Activated CD8-positive, alpha-beta memory T cell treated with anti-CD3 and anti-CD28 coated beads, Interleukin-2, amount 50 U/mL, for 24 hours (primary cell): Measurements from ENCODE around the gene RAB6D.
"Not testable (repeated sequence)": the region's sequence is repeated elsewhere in the genome, so short reads cannot be mapped to it uniquely, and the experiment has no call there.

Experiments
- DNase-seq: peaks from one replicate; pipeline ENCODE4 v3.0.0-alpha.2; 2020; ENCODE audit errors: extremely low read depth

The RAB6D gene

GRCh38 chr2:131363703-131364186, at the start of gene RAB6D:
Gene RAB6D (minus strand): TSS chr2:131364168. CDS start chr2:131363720, 448 bp downstream.
- not testable (repeated sequence) for DNase-seq

- no peak for DNase-seq
Observed at GRCh38 chr2:131413148-131413747, 49.3 kb upstream of the RAB6D start.

- no peak for DNase-seq
Observed at GRCh38 chr2:131410173-131410572, 46.2 kb upstream of the RAB6D start.

GRCh38 chr2:131408778-131409177, 44.8 kb upstream of the RAB6D start:
- no peak for DNase-seq

- DNase-seq = no peak
Observed at GRCh38 chr2:131408207-131408606, 44.2 kb upstream of the RAB6D start.

- no peak for DNase-seq
Observed at GRCh38 chr2:131404753-131405152, 40.8 kb upstream of the RAB6D start.

- no peak for DNase-seq
Observed at GRCh38 chr2:131402320-131403039, 38.5 kb upstream of the RAB6D start.

- DNase-seq = no peak
Observed at GRCh38 chr2:131400849-131401248, 36.9 kb upstream of the RAB6D start.

GRCh38 chr2:131400441-131400840, 36.5 kb upstream of the RAB6D start:
- DNase-seq = not testable (repeated sequence)

GRCh38 chr2:131396209-131396608, 32.2 kb upstream of the RAB6D start:
- DNase-seq = not testable (repeated sequence)

- not testable (repeated sequence) for DNase-seq
Observed at GRCh38 chr2:131395024-131395645, 31.2 kb upstream of the RAB6D start.

- DNase-seq = no peak
Observed at GRCh38 chr2:131394147-131394931, 30.4 kb upstream of the RAB6D start.

GRCh38 chr2:131391953-131392352, 28.0 kb upstream of the RAB6D start:
- not testable (repeated sequence) for DNase-seq

GRCh38 chr2:131391471-131391870, 27.5 kb upstream of the RAB6D start:
- DNase-seq = not testable (repeated sequence)

- not testable (repeated sequence) for DNase-seq
Observed at GRCh38 chr2:131390495-131391130, 26.6 kb upstream of the RAB6D start.

GRCh38 chr2:131389657-131390056, 25.7 kb upstream of the RAB6D start:
- DNase-seq = no peak

GRCh38 chr2:131388834-131389233, 24.9 kb upstream of the RAB6D start:
- not testable (repeated sequence) for DNase-seq

- DNase-seq = not testable (repeated sequence)
Observed at GRCh38 chr2:131373111-131373510, 9.1 kb upstream of the RAB6D start.

GRCh38 chr2:131369954-131370353, 6.0 kb upstream of the RAB6D start:
- no peak for DNase-seq

GRCh38 chr2:131368493-131369066, 4.6 kb upstream of the RAB6D start:
- not testable (repeated sequence) for DNase-seq

GRCh38 chr2:131367352-131367751, 3.4 kb upstream of the RAB6D start:
- no peak for DNase-seq
